Psoas muscle (tissue), 8 donors: ENCODE results near the gene C9orf43. TPM values are rescaled to one million over a fixed set of nuclear protein-coding genes. Genes with fewer than 3 reads are reported as not detected.

Experiments used
- ATAC-seq, 4 donors: fragments of 200-7000 bp; cut with Tn5 transposase; one replicate each; pipeline ENCODE4 v1.9.1; 2020; ENCODE audit warnings: moderate library complexity in 3 of 4, mild to moderate bottlenecking in 2 of 4
- DNase-seq, 2 donors: peaks; one replicate each; pipeline ENCODE4 v3.0.0-alpha.2; 2020
- H3K27ac ChIP-seq: fragments of 200-600 bp; one replicate; pipeline ENCODE4 v1.8.0; 2022
- H3K27me3 ChIP-seq, 3 donors: fragments of 200-600 bp in 1 of 3; one replicate each; pipeline versions ENCODE4 v1.6.1 to v1.8.0; 2013 to 2022; ENCODE audit warnings: low read length in 2 of 3, mild to moderate bottlenecking in 2 of 3, moderate library complexity in 1 of 3; ENCODE audit not compliant: insufficient read depth in 3 of 3
- H3K36me3 ChIP-seq, 2 donors: fragments of 200-600 bp in 1 of 2; one replicate each; pipeline versions ENCODE4 v1.6.1 to v1.8.0; 2013 to 2022; ENCODE audit warnings: low read depth in 1 of 2, mild to moderate bottlenecking in 1 of 2, moderate library complexity in 1 of 2; ENCODE audit not compliant: insufficient read depth in 1 of 2
- H3K4me1 ChIP-seq: fragments of 200-600 bp; one replicate; pipeline ENCODE4 v1.8.0; 2022
- H3K4me3 ChIP-seq: fragments of 200-600 bp; one replicate; pipeline ENCODE4 v1.8.0; 2022; ENCODE audit warnings: mild to moderate bottlenecking
- H3K9me3 ChIP-seq: fragments of 200-600 bp; one replicate; pipeline ENCODE4 v1.8.0; 2022
- WGBS, 3 donors: extraction: QIAGEN DNeasy Blood & Tissue Kit; methylation state at CpG; one replicate each; pipeline versions ENCODE4 v1.1.6 to v1.1.7; 2013; 5-methylcytosine and 5-hydroxymethylcytosine counted together
- intact Hi-C, 2 donors: fragments of 100-400 bp; cut with DNase I; formaldehyde crosslinking; loops; one replicate each; pipeline versions ENCODE4 v1.11.0 to v1.14.2; 2022
- polyA plus RNA-seq, 3 donors: library from polyadenylated mRNA; stranded (reverse); fragments of 200-250 nt; gene quantifications; one replicate each; pipeline ENCODE4 v1.2.3, GENCODE V29; 2013
- total RNA-seq, 4 donors: library from RNA; stranded (reverse); fragmentation: NEBNext Ultra II Directional in 2 of 4; extraction: Animal tissue kit (Norgen Biotek cat#: 25700) in 2 of 4; gene quantifications; one replicate each; pipeline versions ENCODE4 v1.2.1 to v1.2.4, GENCODE V29; 2021 to 2023
- TF ChIP-seq, protein P1 (sequence below): fragments of 200-600 bp; IDR thresholded peaks from one replicate; pipeline ENCODE4 v1.8.0; 2022; ENCODE audit warnings: antibody characterized with exemption
- donor health status: healthy with polysubstance abuse.
- donor health status: DM: no; HTN: no; CAD: no; lungs with moderate emphysema.
- donor health status: Bipolar disorder and iron deficiency.
- donor health status: healthy.
- donor health status: DM: yes; HTN: yes; CAD: no.
- donor health status: DM: no; HTN: no; CAD: no.
- donor health status: DM: no; HTN: no; CAD: no.
- donor health status: DM: yes; HTN: yes; CAD: no.

C9orf43 gene
- total and polyA plus RNA-seq, 7 donors = 0.07 to 0.79 (median 0.73) TPM; not detected in 4

DNA sequence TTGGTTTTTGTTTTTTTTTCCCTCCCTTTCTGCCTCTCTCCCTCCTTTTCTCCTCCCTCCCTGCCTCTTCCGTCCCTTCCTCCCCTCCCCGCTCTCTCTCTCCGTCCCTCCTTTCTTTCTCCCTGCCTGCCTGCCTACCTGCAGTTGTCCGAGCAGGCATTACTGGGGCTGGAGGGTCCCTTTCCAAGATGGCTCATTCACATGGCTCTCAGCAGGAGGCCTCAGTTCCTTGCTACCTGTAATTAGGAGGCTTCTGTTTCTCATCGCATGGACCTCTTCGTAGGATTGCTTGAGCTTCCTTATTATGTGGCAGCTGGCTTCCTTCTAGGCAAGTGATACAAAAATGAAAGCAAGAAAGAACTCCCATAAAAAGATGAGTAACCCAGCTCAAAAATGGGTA lies 61.0 kb downstream of the C9orf43 start:
- Histone ChIP-seq H3K4me3 (no peak overlapping the region), H3K36me3 (no peaks in the 10 kb centered on the region), H3K4me1 (peaks cover 9% of the 10 kb centered on the region), H3K27me3 (no peaks in the 10 kb centered on the region), H3K9me3 (no peaks in the 10 kb centered on the region), H3K27ac (no peak overlapping the region)
- DNase-seq (no peak), ATAC-seq (no peak)
- WGBS, 3 donors = 91 to 98% (median 96%) methylated on average over 6 of the region's 6 CpGs
- intact Hi-C loops = no loop called here
- TF ChIP-seq, protein P1, sequence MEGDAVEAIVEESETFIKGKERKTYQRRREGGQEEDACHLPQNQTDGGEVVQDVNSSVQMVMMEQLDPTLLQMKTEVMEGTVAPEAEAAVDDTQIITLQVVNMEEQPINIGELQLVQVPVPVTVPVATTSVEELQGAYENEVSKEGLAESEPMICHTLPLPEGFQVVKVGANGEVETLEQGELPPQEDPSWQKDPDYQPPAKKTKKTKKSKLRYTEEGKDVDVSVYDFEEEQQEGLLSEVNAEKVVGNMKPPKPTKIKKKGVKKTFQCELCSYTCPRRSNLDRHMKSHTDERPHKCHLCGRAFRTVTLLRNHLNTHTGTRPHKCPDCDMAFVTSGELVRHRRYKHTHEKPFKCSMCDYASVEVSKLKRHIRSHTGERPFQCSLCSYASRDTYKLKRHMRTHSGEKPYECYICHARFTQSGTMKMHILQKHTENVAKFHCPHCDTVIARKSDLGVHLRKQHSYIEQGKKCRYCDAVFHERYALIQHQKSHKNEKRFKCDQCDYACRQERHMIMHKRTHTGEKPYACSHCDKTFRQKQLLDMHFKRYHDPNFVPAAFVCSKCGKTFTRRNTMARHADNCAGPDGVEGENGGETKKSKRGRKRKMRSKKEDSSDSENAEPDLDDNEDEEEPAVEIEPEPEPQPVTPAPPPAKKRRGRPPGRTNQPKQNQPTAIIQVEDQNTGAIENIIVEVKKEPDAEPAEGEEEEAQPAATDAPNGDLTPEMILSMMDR = no peak

DNA sequence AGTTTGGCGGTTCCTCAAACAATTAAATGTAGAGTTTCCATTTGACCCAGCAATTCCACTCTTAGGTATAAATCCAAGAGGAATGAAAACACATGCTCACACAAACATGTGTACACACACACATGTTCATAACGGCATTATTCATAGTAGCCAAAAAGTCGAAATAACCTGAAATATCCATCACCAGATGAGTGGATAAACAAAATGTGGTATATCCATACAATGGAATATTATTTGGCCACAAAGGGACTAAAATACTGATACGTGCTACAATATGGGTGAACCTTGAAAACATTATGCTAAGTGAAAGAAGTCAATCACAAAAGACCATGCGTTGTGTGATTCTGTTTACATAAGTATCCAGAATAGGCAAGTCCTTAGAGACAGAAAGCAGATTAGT lies 61.7 kb downstream of the C9orf43 start:
- WGBS, 3 donors = 93 to 96% (median 95%) methylated on average over 5 of the region's 5 CpGs
- H3K36me3 ChIP-seq = no peaks in the 10 kb centered on the region
- H3K27me3 ChIP-seq = no peaks in the 10 kb centered on the region
- H3K4me3 ChIP-seq = no peak overlapping the region
- TF ChIP-seq, protein P1 = no peak
- no peak overlapping the region for H3K27ac ChIP-seq
- H3K9me3 ChIP-seq = no peaks in the 10 kb centered on the region
- no peak for DNase-seq
- peaks cover 12% of the 10 kb centered on the region for H3K4me1 ChIP-seq
- intact Hi-C loops = no loop called here
- no peak for ATAC-seq

DNA sequence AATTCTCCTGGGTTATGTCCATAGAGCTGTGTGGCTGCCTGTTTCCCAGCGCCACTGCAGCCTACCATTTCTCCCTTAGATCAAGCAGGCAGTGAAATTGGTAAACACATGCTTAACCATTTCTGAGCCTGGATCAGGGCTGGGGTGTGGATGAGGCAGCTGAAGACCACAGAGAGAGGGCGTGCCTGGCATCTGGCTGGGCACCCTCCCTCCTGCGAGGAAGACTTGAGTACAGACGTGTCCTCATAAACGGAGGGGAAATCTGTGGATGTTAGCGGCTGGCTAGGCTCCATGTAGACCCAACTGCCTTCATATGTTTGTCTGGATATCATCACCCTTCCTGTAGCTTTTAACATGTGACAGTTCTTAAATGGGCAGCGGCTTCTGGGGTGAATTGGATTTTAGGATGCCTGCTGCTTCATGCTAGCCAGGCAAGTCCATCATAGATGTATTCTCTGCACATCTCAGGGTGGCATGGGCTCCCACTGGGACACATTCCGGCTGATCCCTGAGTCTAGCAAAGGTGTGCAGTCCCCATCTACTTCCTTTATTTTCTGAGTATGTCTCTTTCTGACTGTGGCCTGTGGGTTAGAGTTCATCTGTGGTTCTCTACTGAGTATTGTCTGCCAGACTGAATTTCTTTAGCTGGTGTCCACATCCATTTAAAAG lies 63.9 kb downstream of the C9orf43 start:
- H3K4me1 ChIP-seq = peaks cover 12% of the 10 kb centered on the region
- no peaks in the 10 kb centered on the region for H3K27me3 ChIP-seq
- ATAC-seq = no peak
- intact Hi-C loops = no loop called here
- H3K4me3 ChIP-seq = no peak overlapping the region
- TF ChIP-seq, protein P1 = no peak
- H3K9me3 ChIP-seq = no peaks in the 10 kb centered on the region
- 79 to 88% (median 84%) methylated on average over 8 of the region's 8 CpGs for WGBS, 3 donors
- DNase-seq = no peak
- H3K27ac ChIP-seq = no peak overlapping the region
- H3K36me3 ChIP-seq = no peaks in the 10 kb centered on the region

DNA sequence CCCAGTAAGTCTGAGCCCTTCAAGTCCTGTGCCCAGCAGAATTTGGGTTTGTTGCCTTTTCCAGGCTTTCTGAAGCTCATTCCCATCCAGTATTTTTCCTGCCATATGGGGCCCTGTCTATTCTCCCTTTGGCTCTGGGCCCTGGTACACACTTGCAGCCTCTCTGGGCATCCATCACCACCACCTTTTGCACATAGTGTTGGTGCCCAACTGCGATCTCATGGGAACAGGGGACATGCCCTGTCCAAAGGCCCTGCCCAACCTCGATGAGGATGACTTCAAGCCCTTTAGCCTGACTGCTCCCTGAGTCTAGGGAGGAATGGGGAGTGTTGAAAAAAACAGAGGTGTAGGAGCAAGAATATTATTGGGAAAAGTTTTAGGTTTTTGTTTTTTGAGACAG lies 64.5 kb downstream of the C9orf43 start:
- no peaks in the 10 kb centered on the region for H3K9me3 ChIP-seq
- DNase-seq (no peak), ATAC-seq (no peak)
- no peak overlapping the region for H3K4me3 ChIP-seq
- no peaks in the 10 kb centered on the region for H3K36me3 ChIP-seq
- no peak overlapping the region for H3K27ac ChIP-seq
- peaks cover 12% of the 10 kb centered on the region for H3K4me1 ChIP-seq
- 65 to 81% (median 79%) methylated on average over 2 of the region's 2 CpGs for WGBS, 3 donors
- no peaks in the 10 kb centered on the region for H3K27me3 ChIP-seq
- TF ChIP-seq, protein P1 = no peak
- intact Hi-C loops = no loop called here

DNA sequence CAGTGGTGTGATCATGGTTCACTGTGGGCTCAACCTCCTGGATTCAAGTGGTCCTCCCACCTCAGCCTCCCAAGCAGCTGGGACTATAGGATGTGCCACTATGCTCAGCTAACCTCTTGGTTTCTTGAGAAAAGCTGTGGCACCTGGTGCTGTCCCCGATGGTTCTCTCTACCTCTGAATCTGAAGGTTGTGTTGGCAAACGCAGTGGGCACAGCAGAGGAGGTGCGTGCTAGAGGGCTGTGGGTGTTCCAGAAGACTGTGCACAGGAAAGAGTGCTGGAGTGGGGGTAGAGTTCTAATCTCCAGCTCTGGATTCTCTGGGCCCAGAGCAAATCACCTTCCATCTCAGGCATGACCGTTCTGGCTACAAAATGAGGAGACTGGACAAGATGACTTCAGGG lies 65.4 kb downstream of the C9orf43 start:
- ATAC-seq (no peak), DNase-seq (no peak)
- intact Hi-C loops = no loop called here
- Histone ChIP-seq H3K9me3 (no peaks in the 10 kb centered on the region), H3K27ac (no peak overlapping the region), H3K4me1 (peaks cover 12% of the 10 kb centered on the region), H3K36me3 (no peaks in the 10 kb centered on the region), H3K27me3 (no peaks in the 10 kb centered on the region), H3K4me3 (no peak overlapping the region)
- TF ChIP-seq, protein P1 = no peak
- 97 to 99% (median 98%) methylated on average over 4 of the region's 4 CpGs for WGBS, 3 donors
